Pancreas (tissue), 10 donors: ENCODE results near the gene MRGPRX2. TPM values are rescaled to one million over a fixed set of nuclear protein-coding genes. Genes with fewer than 3 reads are reported as not detected.
A peak's percentile ranks its signal among the peaks of the same experiment; 100 is the strongest.

ENCODE experiments used
- ATAC-seq, 4 donors: fragments of 200-7000 bp; cut with Tn5 transposase; one replicate each; pipeline versions ENCODE4 v1.8.0 to v1.9.1; 2020; ENCODE audit warnings: mild to moderate bottlenecking in 4 of 4, moderate library complexity in 4 of 4
- DNase-seq, 6 donors: peaks; one replicate each; pipeline ENCODE4 v3.0.0-alpha.2; 2020
- FAIRE-seq: peaks from 2 replicates; lab custom pipeline; 2012; peaks lifted over from hg19 to GRCh38; lab: Jason Lieb, UNC
- H3K27ac ChIP-seq, 4 donors: fragments of 200-600 bp; sonication (generic); 1 replicate in 3 of 4; 2 replicates in 1 of 4; pipeline versions ENCODE4 v1.5.0 to v1.8.0; 2020
- H3K27me3 ChIP-seq, 4 donors: fragments of 200-600 bp; one replicate each; pipeline ENCODE4 v1.8.0; 2021
- H3K36me3 ChIP-seq, 3 donors: fragments of 200-600 bp; sonication (generic) in 1 of 3; one replicate each; pipeline versions ENCODE4 v1.5.0 to v1.8.0; 2020 to 2021
- H3K4me1 ChIP-seq, 3 donors: fragments of 200-600 bp; one replicate each; pipeline ENCODE4 v1.8.0; 2021
- H3K4me3 ChIP-seq, 4 donors: fragments of 200-600 bp; sonication (generic) in 2 of 4; one replicate each; pipeline versions ENCODE4 v1.5.0 to v1.8.0; 2020 to 2021
- H3K9me3 ChIP-seq, 4 donors: fragments of 200-600 bp; one replicate each; pipeline ENCODE4 v1.8.0; 2021
- WGBS, 2 donors: extraction: QIAGEN DNeasy Blood & Tissue Kit; methylation state at CpG; one replicate each; pipeline ENCODE4 v1.1.7; 2013; 5-methylcytosine and 5-hydroxymethylcytosine counted together
- intact Hi-C, 3 donors: fragments of 100-400 bp; cut with DNase I; formaldehyde crosslinking; loops; one replicate each; pipeline versions ENCODE4 v1.11.1 to v1.14.2; 2022
- polyA plus RNA-seq, 2 donors: library from polyadenylated mRNA; stranded (reverse); fragments of 200-250 nt; gene quantifications; one replicate each; pipeline ENCODE4 v1.2.3, GENCODE V29; 2013
- total RNA-seq, 6 donors: library from RNA; stranded (reverse); fragmentation: NEBNext Ultra II Directional in 4 of 6; extraction: Animal tissue kit (Norgen Biotek cat#: 25700) in 4 of 6; gene quantifications; one replicate each; pipeline versions ENCODE4 v1.2.1 to v1.2.4, GENCODE V29; 2021 to 2023
- TF ChIP-seq, protein P1 (sequence below), 4 donors: fragments of 200-600 bp; sonication (generic) in 3 of 4; IDR thresholded peaks; one replicate each; pipeline versions ENCODE4 v1.5.0 to v1.8.0; 2021; ENCODE audit warnings: antibody characterized with exemption in 4 of 4
- donor health status: healthy with polysubstance abuse.
- donor health status: DM: no; HTN: no; CAD: no; lungs with moderate emphysema.
- donor health status: DM: no; HTN: no; CAD: no.
- donor health status: control.
- donor health status: control.
- donor health status: Bipolar disorder and iron deficiency.
- donor health status: DM: yes; HTN: yes; CAD: no.
- donor health status: DM: no; HTN: no; CAD: no.
- donor health status: DM: no; HTN: no; CAD: no.
- donor health status: DM: yes; HTN: yes; CAD: no.

Gene MRGPRX2
- total and polyA plus RNA-seq, 8 donors = 0.05 to 0.09 TPM; not detected in 6

GRCh38 chr11:19079643-19080440 lies 19.3 kb upstream of the MRGPRX2 start:
- intact Hi-C loops = loop anchor here in 1 of 3 donors (10.0 kb wide), 2 partner anchors 165 to 235 kb away; partner anchors contain the start of gene E2F8
- H3K27ac ChIP-seq = peak overlapping the region in 3 of 4 donors; percentile 62 to 73 (median 64)
- WGBS, 2 donors = 40 to 41% methylated on average over 6 of the region's 6 CpGs
- FAIRE-seq = no peak
- H3K27me3 ChIP-seq = no peaks in the 10 kb centered on the region
- ATAC-seq = peak; percentile 17 to 76 (median 66)
- peak in 3 of 6 donors; percentile 26 to 55 (median 50) for DNase-seq
- H3K4me3 ChIP-seq = no peak overlapping the region
- TF ChIP-seq, protein P1, sequence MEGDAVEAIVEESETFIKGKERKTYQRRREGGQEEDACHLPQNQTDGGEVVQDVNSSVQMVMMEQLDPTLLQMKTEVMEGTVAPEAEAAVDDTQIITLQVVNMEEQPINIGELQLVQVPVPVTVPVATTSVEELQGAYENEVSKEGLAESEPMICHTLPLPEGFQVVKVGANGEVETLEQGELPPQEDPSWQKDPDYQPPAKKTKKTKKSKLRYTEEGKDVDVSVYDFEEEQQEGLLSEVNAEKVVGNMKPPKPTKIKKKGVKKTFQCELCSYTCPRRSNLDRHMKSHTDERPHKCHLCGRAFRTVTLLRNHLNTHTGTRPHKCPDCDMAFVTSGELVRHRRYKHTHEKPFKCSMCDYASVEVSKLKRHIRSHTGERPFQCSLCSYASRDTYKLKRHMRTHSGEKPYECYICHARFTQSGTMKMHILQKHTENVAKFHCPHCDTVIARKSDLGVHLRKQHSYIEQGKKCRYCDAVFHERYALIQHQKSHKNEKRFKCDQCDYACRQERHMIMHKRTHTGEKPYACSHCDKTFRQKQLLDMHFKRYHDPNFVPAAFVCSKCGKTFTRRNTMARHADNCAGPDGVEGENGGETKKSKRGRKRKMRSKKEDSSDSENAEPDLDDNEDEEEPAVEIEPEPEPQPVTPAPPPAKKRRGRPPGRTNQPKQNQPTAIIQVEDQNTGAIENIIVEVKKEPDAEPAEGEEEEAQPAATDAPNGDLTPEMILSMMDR (IDR thresholded peaks at IDR 0.05) = no peak
- H3K36me3 ChIP-seq = no peaks in the 10 kb centered on the region
- H3K4me1 ChIP-seq = peaks cover 13 to 22% (median 14%) of the 10 kb centered on the region in 3 donors
- H3K9me3 ChIP-seq = no peaks in the 10 kb centered on the region

- Histone ChIP-seq H3K27me3 (no peaks in the 10 kb centered on the region), H3K27ac (no peak overlapping the region), H3K4me1 (peaks cover 13 to 29% (median 19%) of the 10 kb centered on the region in 3 donors), H3K4me3 (no peak overlapping the region), H3K36me3 (no peaks in the 10 kb centered on the region), H3K9me3 (no peaks in the 10 kb centered on the region)
- no peak for ATAC-seq
- DNase-seq = no peak
- intact Hi-C loops = loop anchor here in 1 of 3 donors (10.0 kb wide), 2 partner anchors 167 to 237 kb away; partner anchors contain the start of gene E2F8
- TF ChIP-seq, protein P1 (IDR thresholded peaks at IDR 0.05) = no peak
- no peak for FAIRE-seq
Measured at GRCh38 chr11:19077965-19078364, 17.4 kb upstream of the MRGPRX2 start.

GRCh38 chr11:19076744-19077589 lies 16.4 kb upstream of the MRGPRX2 start:
- no peaks in the 10 kb centered on the region for H3K36me3 ChIP-seq
- H3K4me3 ChIP-seq = no peak overlapping the region
- H3K9me3 ChIP-seq = no peaks in the 10 kb centered on the region
- DNase-seq = peak; percentile 35 to 83 (median 62)
- intact Hi-C loops = loop anchor here in 1 of 3 donors (10.0 kb wide), 2 partner anchors 168 to 238 kb away; partner anchors contain the start of gene E2F8
- H3K27ac ChIP-seq = no peak overlapping the region
- peak; percentile 38 to 68 (median 60) for ATAC-seq
- no peaks in the 10 kb centered on the region for H3K27me3 ChIP-seq
- no peak for FAIRE-seq
- 48 to 53% methylated on average over 10 of the region's 10 CpGs for WGBS, 2 donors
- TF ChIP-seq, protein P1 (IDR thresholded peaks at IDR 0.05) = peak; percentile 96 to 99 (median 98)
- peaks cover 13 to 29% (median 19%) of the 10 kb centered on the region in 3 donors for H3K4me1 ChIP-seq

GRCh38 chr11:19075636-19076035 lies 15.1 kb upstream of the MRGPRX2 start:
- H3K4me3 ChIP-seq = no peak overlapping the region
- no peaks in the 10 kb centered on the region for H3K27me3 ChIP-seq
- DNase-seq (no peak), FAIRE-seq (no peak), ATAC-seq (no peak)
- H3K27ac ChIP-seq = no peak overlapping the region
- TF ChIP-seq, protein P1 (IDR thresholded peaks at IDR 0.05) = no peak
- intact Hi-C loops = loop anchor here in 1 of 3 donors (10.0 kb wide), 2 partner anchors 169 to 239 kb away; partner anchors contain the start of gene E2F8
- peaks cover 9 to 23% (median 15%) of the 10 kb centered on the region in 3 donors for H3K4me1 ChIP-seq
- no peaks in the 10 kb centered on the region for H3K9me3 ChIP-seq
- 61 to 66% methylated on average over 3 of the region's 3 CpGs for WGBS, 2 donors
- no peaks in the 10 kb centered on the region for H3K36me3 ChIP-seq
